GM12878 (cell line): ENCODE measurements around the gene FNDC11. TPM values are rescaled to one million over a fixed set of nuclear protein-coding genes. Genes with fewer than 3 reads are reported as not detected.

ENCODE experiments used
- ATAC-seq: fragments of 200-7000 bp; cut with Tn5 transposase; 3 replicates; pipeline ENCODE4 v1.9.1; 2020; ENCODE audit warnings: mild to moderate bottlenecking, moderate library complexity
- BruUV-seq: library from RNA; stranded (reverse); fragments of 400-500 nt; replicated peaks from 2 replicates; lab custom pipeline; 2021; lab: Mats Ljungman, UMichigan
- CTCF ChIA-PET: fragments of 300-600 bp; sonication (Branson Sonifier 250); formaldehyde crosslinking; extraction: SDS; loops from one replicate; lab custom pipeline; 2021; ENCODE audit warnings: inconsistent platforms; lab: Yijun Ruan, JAX
- POLR2A ChIA-PET: fragments of 350-600 bp; formaldehyde crosslinking; extraction: SDS; loops from one replicate; lab custom pipeline; 2021; ENCODE audit warnings: inconsistent platforms; lab: Charles Lee
- RAD21 ChIA-PET: fragments of 300-600 bp; sonication (Branson Sonifier 250); formaldehyde crosslinking; loops from one replicate; lab custom pipeline; 2023; ENCODE audit warnings: antibody characterized with exemption; ENCODE audit not compliant: unreplicated experiment; lab: Charles Lee
- SMC1A ChIA-PET: fragments of 300-600 bp; sonication (Branson Sonifier 250); formaldehyde crosslinking; loops from one replicate; lab custom pipeline; 2023; ENCODE audit not compliant: unreplicated experiment, uncharacterized antibody; lab: Charles Lee
- DNase-seq: peaks from one replicate; pipeline ENCODE4 v3.0.0-alpha.2; 2011; ENCODE audit warnings: low read depth, low spot score
- FAIRE-seq: peaks from 3 replicates; lab custom pipeline; 2011; peaks lifted over from hg19 to GRCh38; lab: Jason Lieb, UNC
- H2AFZ ChIP-seq: 2 replicates; pipeline ENCODE4 v1.6.0; 2011; ENCODE audit warnings: low read depth, low read length, control low read depth; ENCODE audit not compliant: control insufficient read depth
- H3K27ac ChIP-seq: 2 replicates; pipeline ENCODE4 v1.5.1; 2011; ENCODE audit warnings: control low read depth; ENCODE audit not compliant: control insufficient read depth, insufficient read depth
- H3K27me3 ChIP-seq, 2 experiments: replicated peaks in 1 of 2; 2 replicates each; pipeline versions ENCODE4 v1.6.0 to v1.6.1; 2011; ENCODE audit warnings: low read length in 1 of 2; ENCODE audit not compliant: control insufficient read depth in 2 of 2, insufficient read depth in 2 of 2
- H3K36me3 ChIP-seq, 2 experiments: 2 replicates each; pipeline ENCODE4 v1.5.1; 2011; ENCODE audit warnings: low read length in 1 of 2; ENCODE audit not compliant: control insufficient read depth in 2 of 2, insufficient read depth in 2 of 2
- H3K4me1 ChIP-seq: 2 replicates; pipeline ENCODE4 v1.6.1; 2011; ENCODE audit warnings: mild to moderate bottlenecking, low read length, moderate library complexity, mixed read lengths; ENCODE audit not compliant: control insufficient read depth, insufficient read depth
- H3K4me2 ChIP-seq: 2 replicates; pipeline ENCODE4 v1.6.0; 2011; ENCODE audit warnings: control low read depth; ENCODE audit not compliant: control insufficient read depth, insufficient read depth
- H3K4me3 ChIP-seq: fragments of 200-600 bp; sonication (generic); 2 replicates; pipeline ENCODE4 v1.5.1; 2016
- H3K79me2 ChIP-seq: 2 replicates; pipeline ENCODE4 v1.6.0; 2011; ENCODE audit warnings: low read length; ENCODE audit not compliant: control insufficient read depth, insufficient read depth
- H3K9ac ChIP-seq: 2 replicates; pipeline ENCODE4 v1.8.0; 2011; ENCODE audit warnings: low read length, control low read depth, mixed read lengths; ENCODE audit not compliant: control insufficient read depth, insufficient read depth
- H3K9me3 ChIP-seq: replicated peaks from 3 replicates; pipeline ENCODE4 v1.5.1; 2011; ENCODE audit warnings: mild to moderate bottlenecking, low read length; ENCODE audit not compliant: control insufficient read depth, insufficient read depth
- H4K20me1 ChIP-seq: 2 replicates; pipeline ENCODE4 v1.6.0; 2011; ENCODE audit not compliant: control insufficient read depth, insufficient read depth
- BCL3 ChIP-seq: IDR thresholded peaks from 2 replicates; pipeline ENCODE4 v1.6.1; 2011; ENCODE audit warnings: borderline replicate concordance, low read depth, mild to moderate bottlenecking, moderate library complexity, low read length; ENCODE audit not compliant: insufficient read depth, poor library complexity, severe bottlenecking
- HCFC1 ChIP-seq: fragments of 150-350 bp; IDR thresholded peaks from 2 replicates; pipeline ENCODE4 v1.6.1; 2014; ENCODE audit warnings: low read length
- IKZF1 ChIP-seq: fragments of 450-650 bp; conservative IDR thresholded peaks from 2 replicates; pipeline ENCODE4 v1.6.1; 2017; ENCODE audit warnings: antibody characterized with exemption, mild to moderate bottlenecking
- PML ChIP-seq: IDR thresholded peaks from 2 replicates; pipeline ENCODE4 v1.6.1; 2012; ENCODE audit warnings: low read length, inconsistent platforms
- RELA ChIP-seq: fragments of 450-650 bp; IDR thresholded peaks from 2 replicates; pipeline ENCODE4 v1.8.0; 2014; ENCODE audit warnings: borderline replicate concordance; ENCODE audit not compliant: partially characterized antibody
- SPI1 ChIP-seq: IDR thresholded peaks from 2 replicates; pipeline ENCODE4 v1.6.1; 2011; ENCODE audit warnings: low read depth, mild to moderate bottlenecking, low read length, moderate library complexity, borderline replicate concordance; ENCODE audit not compliant: insufficient read depth
- STAT1 ChIP-seq: fragments of 450-650 bp; conservative IDR thresholded peaks from 2 replicates; pipeline ENCODE4 v1.6.1; 2014; ENCODE audit warnings: antibody characterized with exemption, mild to moderate bottlenecking
- YBX1 ChIP-seq: fragments of 450-650 bp; IDR thresholded peaks from 2 replicates; pipeline ENCODE4 v1.6.1; 2016; ENCODE audit warnings: antibody characterized with exemption
- ZNF274 ChIP-seq: IDR thresholded peaks from one replicate; pipeline ENCODE4 v1.8.0; 2011; ENCODE audit not compliant: insufficient read length, insufficient read depth
- ZNF622 ChIP-seq: fragments of 450-650 bp; IDR thresholded peaks from 2 replicates; pipeline ENCODE4 v1.6.1; 2017; ENCODE audit warnings: mild to moderate bottlenecking, inconsistent platforms
- ZNF687 ChIP-seq: fragments of 450-650 bp; IDR thresholded peaks from 2 replicates; pipeline ENCODE4 v1.6.1; 2017; ENCODE audit warnings: mild to moderate bottlenecking, moderate library complexity
- ZSCAN29 ChIP-seq: fragments of 450-650 bp; IDR thresholded peaks from 2 replicates; pipeline ENCODE4 v1.6.1; 2017; ENCODE audit warnings: mild to moderate bottlenecking, moderate library complexity
- WGBS: methylation state at CpG from one replicate; pipeline ENCODE4 v1.1.6; 2016; ENCODE audit warnings: low lambda C conversion rate; ENCODE audit not compliant: insufficient replicate concordance, insufficient coverage; ENCODE audit errors: missing lambda C conversion rate; 5-methylcytosine and 5-hydroxymethylcytosine counted together
- in situ Hi-C: fragments of 300-500 bp; cut with MboI; formaldehyde crosslinking; loops from 9 replicates; pipeline ENCODE4 v1.14.3; 2018; ENCODE audit warnings: mixed read lengths
- intact Hi-C: fragments of 100-400 bp; cut with micrococcal nuclease; formaldehyde crosslinking; loops from one replicate; pipeline ENCODE4 v1.14.2; 2022; ENCODE audit not compliant: unreplicated experiment
- polyA plus RNA-seq, 11 experiments: library from polyadenylated mRNA; depleted of rRNA in 4 of 11; unstranded in 6 of 11; stranded (reverse) in 5 of 11; fragments of >200 nt; fragmentation: Nextera tagmentation in 4 of 11; fragmentation: Illumina TruSeq in 1 of 11; extraction: Ambion mirVana in 4 of 11; extraction: Trizol in 1 of 11; gene quantifications; 1 replicate in 1 of 11; 2 replicates in 10 of 11; pipeline versions ENCODE4 v1.2.1 to v1.2.3, GENCODE V29; 2011 to 2016; ENCODE audit warnings: inconsistent platforms in 2 of 11, missing spikeins in 2 of 11, low read depth in 1 of 11
- total RNA-seq, 4 experiments: library from RNA; depleted of rRNA in 3 of 4; stranded (reverse); fragments of >200 nt in 3 of 4; fragmentation: Illumina TruSeq in 1 of 4; extraction: Trizol in 1 of 4; gene quantifications; 2 replicates each; pipeline versions ENCODE4 v1.2.1 to v1.2.3, GENCODE V29; 2013 to 2021
- TF ChIP-seq, protein P1 (sequence below): IDR thresholded peaks from 2 replicates; pipeline ENCODE4 v1.6.1; 2012; ENCODE audit warnings: low read depth, low read length, improper control_type of control experiment
- TF ChIP-seq, protein P2 (sequence below): IDR thresholded peaks from 2 replicates; pipeline ENCODE4 v1.6.1; 2011; ENCODE audit warnings: borderline replicate concordance, low read depth, mild to moderate bottlenecking, moderate library complexity, mixed read lengths, low read length; ENCODE audit not compliant: insufficient read depth; ENCODE audit errors: extremely low read length
- TF ChIP-seq, protein P3 (sequence below): fragments of 450-650 bp; IDR thresholded peaks from 2 replicates; pipeline ENCODE4 v1.6.1; 2017; ENCODE audit warnings: mild to moderate bottlenecking, low read depth, inconsistent platforms; ENCODE audit not compliant: poor library complexity, severe bottlenecking

The FNDC11 gene
- total and polyA plus RNA-seq, 10 of the 15 experiments (the other 5 are each of a cell fraction or from before 2014, with no cell fraction given), result 0.09 to 0.72 (median 0.34) TPM; not detected in 2

DNA sequence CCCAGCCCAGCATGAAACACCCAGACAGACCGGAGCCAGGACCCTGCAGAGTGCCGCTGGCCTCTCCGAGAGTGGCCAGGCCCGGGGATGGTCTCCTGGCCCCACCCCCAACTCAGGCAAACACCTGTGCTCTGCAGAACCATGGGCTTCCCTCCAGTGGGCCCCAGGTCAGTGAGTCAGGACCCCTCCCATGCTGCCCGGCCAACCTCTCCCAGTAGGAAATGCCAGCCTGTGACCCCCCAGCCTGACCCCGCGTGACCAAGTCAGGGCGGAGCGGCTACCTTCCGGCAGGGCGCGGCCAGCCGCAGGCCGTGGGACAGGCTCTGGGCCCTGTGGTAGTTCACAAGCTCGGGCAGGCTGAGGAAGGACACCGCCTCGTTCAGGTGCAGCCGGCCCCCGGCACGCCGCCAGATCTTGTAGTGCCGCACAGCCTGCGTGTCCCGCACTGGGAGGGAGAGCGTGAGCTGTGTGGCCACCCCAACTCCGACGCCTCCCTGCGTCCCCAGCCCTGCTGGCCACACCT, 20.0 kb upstream of the FNDC11 start:
- ATAC-seq (no peak), DNase-seq (no peak), FAIRE-seq (no peak)
- no peaks in the 10 kb centered on the region; a peak in 1 of 4 replicates for H3K27me3 ChIP-seq
- ChIA-PET SMC1A (no interaction called here), RAD21 (no interaction called here), POLR2A (no interaction called here), CTCF (no interaction called here)
- no TSS peak for BruUV-seq
- H3K9ac ChIP-seq, result no peak overlapping the region
- H4K20me1 ChIP-seq, result no peaks in the 10 kb centered on the region
- H3K27ac ChIP-seq, result no peak overlapping the region
- no peaks in the 10 kb centered on the region for H3K9me3 ChIP-seq
- H3K79me2 ChIP-seq, result no peaks in the 10 kb centered on the region
- no peak for TF ChIP-seq ZNF687
- TF ChIP-seq ZSCAN29, result no peak
- TF ChIP-seq STAT1, result no peak
- no peak for TF ChIP-seq ZNF622
- TF ChIP-seq YBX1, result no peak
- no peak for TF ChIP-seq IKZF1
- TF ChIP-seq, protein P1, sequence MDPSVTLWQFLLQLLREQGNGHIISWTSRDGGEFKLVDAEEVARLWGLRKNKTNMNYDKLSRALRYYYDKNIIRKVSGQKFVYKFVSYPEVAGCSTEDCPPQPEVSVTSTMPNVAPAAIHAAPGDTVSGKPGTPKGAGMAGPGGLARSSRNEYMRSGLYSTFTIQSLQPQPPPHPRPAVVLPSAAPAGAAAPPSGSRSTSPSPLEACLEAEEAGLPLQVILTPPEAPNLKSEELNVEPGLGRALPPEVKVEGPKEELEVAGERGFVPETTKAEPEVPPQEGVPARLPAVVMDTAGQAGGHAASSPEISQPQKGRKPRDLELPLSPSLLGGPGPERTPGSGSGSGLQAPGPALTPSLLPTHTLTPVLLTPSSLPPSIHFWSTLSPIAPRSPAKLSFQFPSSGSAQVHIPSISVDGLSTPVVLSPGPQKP, result no peak
- TF ChIP-seq BCL3, result no peak
- no peak for TF ChIP-seq PML
- no peak for TF ChIP-seq RELA
- TF ChIP-seq, protein P2, sequence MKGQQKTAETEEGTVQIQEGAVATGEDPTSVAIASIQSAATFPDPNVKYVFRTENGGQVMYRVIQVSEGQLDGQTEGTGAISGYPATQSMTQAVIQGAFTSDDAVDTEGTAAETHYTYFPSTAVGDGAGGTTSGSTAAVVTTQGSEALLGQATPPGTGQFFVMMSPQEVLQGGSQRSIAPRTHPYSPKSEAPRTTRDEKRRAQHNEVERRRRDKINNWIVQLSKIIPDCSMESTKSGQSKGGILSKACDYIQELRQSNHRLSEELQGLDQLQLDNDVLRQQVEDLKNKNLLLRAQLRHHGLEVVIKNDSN, result no peak
- TF ChIP-seq, protein P3, sequence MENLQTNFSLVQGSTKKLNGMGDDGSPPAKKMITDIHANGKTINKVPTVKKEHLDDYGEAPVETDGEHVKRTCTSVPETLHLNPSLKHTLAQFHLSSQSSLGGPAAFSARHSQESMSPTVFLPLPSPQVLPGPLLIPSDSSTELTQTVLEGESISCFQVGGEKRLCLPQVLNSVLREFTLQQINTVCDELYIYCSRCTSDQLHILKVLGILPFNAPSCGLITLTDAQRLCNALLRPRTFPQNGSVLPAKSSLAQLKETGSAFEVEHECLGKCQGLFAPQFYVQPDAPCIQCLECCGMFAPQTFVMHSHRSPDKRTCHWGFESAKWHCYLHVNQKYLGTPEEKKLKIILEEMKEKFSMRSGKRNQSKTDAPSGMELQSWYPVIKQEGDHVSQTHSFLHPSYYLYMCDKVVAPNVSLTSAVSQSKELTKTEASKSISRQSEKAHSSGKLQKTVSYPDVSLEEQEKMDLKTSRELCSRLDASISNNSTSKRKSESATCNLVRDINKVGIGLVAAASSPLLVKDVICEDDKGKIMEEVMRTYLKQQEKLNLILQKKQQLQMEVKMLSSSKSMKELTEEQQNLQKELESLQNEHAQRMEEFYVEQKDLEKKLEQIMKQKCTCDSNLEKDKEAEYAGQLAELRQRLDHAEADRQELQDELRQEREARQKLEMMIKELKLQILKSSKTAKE, result no peak
- no peak for TF ChIP-seq SPI1
- TF ChIP-seq ZNF274, result no peak
- TF ChIP-seq HCFC1, result no peak
- in situ Hi-C loops, result no loop called here
- no peak overlapping the region for H3K4me2 ChIP-seq
- peaks cover 18% of the 10 kb centered on the region for H3K4me1 ChIP-seq
- no peak overlapping the region for H3K4me3 ChIP-seq
- 69% methylated on average over 28 of the region's 28 CpGs for WGBS
- intact Hi-C loops, result no loop called here
- H3K36me3 ChIP-seq, result no peaks in the 10 kb centered on the region
- H2AFZ ChIP-seq, result no peak overlapping the region
